WTC11 (cell line): ENCODE measurements around the gene SLC15A4.

ENCODE experiments used
- ATF1 ChIP-seq: sonication (generic); formaldehyde crosslinking; IDR thresholded peaks from 2 replicates; pipeline ENCODE4 v1.8.1; 2023; ENCODE audit warnings: mild to moderate bottlenecking, moderate library complexity, missing genetic modification reagents
- CTCF ChIP-seq: fragments of 200-600 bp; IDR thresholded peaks from 2 replicates; pipeline ENCODE4 v1.8.0; 2022; ENCODE audit warnings: antibody characterized with exemption
- ELF4 ChIP-seq: sonication (generic); formaldehyde crosslinking; IDR thresholded peaks from 2 replicates; pipeline ENCODE4 v1.8.1; 2022; ENCODE audit warnings: low read depth, mild to moderate bottlenecking, moderate library complexity, missing genetic modification reagents
- ESRRA ChIP-seq: sonication (generic); formaldehyde crosslinking; IDR thresholded peaks from 2 replicates; pipeline ENCODE4 v1.8.1; 2022; ENCODE audit warnings: mild to moderate bottlenecking, missing genetic modification reagents, borderline replicate concordance
- FOXJ3 ChIP-seq: sonication (generic); formaldehyde crosslinking; IDR thresholded peaks from 2 replicates; pipeline ENCODE4 v1.9.0; 2021; ENCODE audit warnings: missing genetic modification reagents, mild to moderate bottlenecking, borderline replicate concordance
- JUN ChIP-seq: sonication (generic); formaldehyde crosslinking; IDR thresholded peaks from 2 replicates; pipeline ENCODE4 v1.8.0; 2023; ENCODE audit warnings: mild to moderate bottlenecking, missing genetic modification reagents
- SP1 ChIP-seq: sonication (generic); formaldehyde crosslinking; conservative IDR thresholded peaks from 2 replicates; pipeline ENCODE4 v1.8.1; 2022; ENCODE audit warnings: missing genetic modification reagents
- ZNF121 ChIP-seq: sonication (generic); formaldehyde crosslinking; IDR thresholded peaks from 2 replicates; pipeline ENCODE4 v1.8.0; 2023; ENCODE audit warnings: missing genetic modification reagents
- ZNF263 ChIP-seq: sonication (generic); formaldehyde crosslinking; IDR thresholded peaks from 2 replicates; pipeline ENCODE4 v1.8.1; 2022; ENCODE audit warnings: low read depth, mild to moderate bottlenecking, moderate library complexity, missing genetic modification reagents
- ZNF423 ChIP-seq: fragments of 250-450 bp; sonication (Bioruptor Pico); IDR thresholded peaks from 2 replicates; pipeline ENCODE4 v2.1.2; 2022; ENCODE audit warnings: mild to moderate bottlenecking, moderate library complexity
- TF ChIP-seq, protein P1 (sequence below): sonication (generic); formaldehyde crosslinking; conservative IDR thresholded peaks from 2 replicates; pipeline ENCODE4 v1.8.1; 2023; ENCODE audit warnings: mild to moderate bottlenecking, low read depth, missing genetic modification reagents, moderate library complexity
- TF ChIP-seq, protein P2 (sequence below): sonication (generic); formaldehyde crosslinking; IDR thresholded peaks from 2 replicates; pipeline ENCODE4 v1.8.0; 2022; ENCODE audit warnings: mild to moderate bottlenecking, missing genetic modification reagents
- TF ChIP-seq, protein P3 (sequence below): sonication (generic); formaldehyde crosslinking; IDR thresholded peaks from 2 replicates; pipeline ENCODE4 v1.8.0; 2022; ENCODE audit warnings: mild to moderate bottlenecking, missing genetic modification reagents

DNA sequence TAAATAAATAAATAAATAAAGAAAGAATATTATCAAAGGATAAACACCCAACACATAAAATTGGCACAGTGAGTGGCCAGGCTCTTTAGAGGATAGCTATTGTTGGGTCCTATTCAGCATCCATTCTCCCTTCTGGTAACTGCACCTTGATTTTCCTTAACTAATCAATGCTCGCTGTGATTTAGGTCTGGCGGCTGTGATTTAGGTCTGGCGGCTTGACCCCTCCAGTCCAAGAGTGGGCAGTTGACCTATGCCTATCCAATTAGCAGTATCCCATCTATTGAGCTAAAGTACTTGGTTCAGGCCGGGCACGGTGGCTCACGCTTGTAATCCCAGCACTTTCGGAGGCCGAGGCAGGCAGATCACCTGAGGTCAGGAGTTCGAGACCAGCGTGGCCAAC, 9.7 kb upstream of the SLC15A4 start:
- TF ChIP-seq CTCF (no peak), ZNF121 (CRISPR knock-in tag) (no peak), ZNF263 (CRISPR knock-in tag) (no peak), SP1 (CRISPR knock-in tag) (no peak), ATF1 (CRISPR knock-in tag) (no peak), FOXJ3 (CRISPR knock-in tag) (no peak), ZNF423 (CRISPR knock-in tag) (no peak), ELF4 (no peak), JUN (CRISPR knock-in tag) (no peak), ESRRA (CRISPR knock-in tag) (no peak)
- TF ChIP-seq, protein P1, sequence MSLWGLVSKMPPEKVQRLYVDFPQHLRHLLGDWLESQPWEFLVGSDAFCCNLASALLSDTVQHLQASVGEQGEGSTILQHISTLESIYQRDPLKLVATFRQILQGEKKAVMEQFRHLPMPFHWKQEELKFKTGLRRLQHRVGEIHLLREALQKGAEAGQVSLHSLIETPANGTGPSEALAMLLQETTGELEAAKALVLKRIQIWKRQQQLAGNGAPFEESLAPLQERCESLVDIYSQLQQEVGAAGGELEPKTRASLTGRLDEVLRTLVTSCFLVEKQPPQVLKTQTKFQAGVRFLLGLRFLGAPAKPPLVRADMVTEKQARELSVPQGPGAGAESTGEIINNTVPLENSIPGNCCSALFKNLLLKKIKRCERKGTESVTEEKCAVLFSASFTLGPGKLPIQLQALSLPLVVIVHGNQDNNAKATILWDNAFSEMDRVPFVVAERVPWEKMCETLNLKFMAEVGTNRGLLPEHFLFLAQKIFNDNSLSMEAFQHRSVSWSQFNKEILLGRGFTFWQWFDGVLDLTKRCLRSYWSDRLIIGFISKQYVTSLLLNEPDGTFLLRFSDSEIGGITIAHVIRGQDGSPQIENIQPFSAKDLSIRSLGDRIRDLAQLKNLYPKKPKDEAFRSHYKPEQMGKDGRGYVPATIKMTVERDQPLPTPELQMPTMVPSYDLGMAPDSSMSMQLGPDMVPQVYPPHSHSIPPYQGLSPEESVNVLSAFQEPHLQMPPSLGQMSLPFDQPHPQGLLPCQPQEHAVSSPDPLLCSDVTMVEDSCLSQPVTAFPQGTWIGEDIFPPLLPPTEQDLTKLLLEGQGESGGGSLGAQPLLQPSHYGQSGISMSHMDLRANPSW (CRISPR knock-in tag): no peak
- TF ChIP-seq, protein P2, sequence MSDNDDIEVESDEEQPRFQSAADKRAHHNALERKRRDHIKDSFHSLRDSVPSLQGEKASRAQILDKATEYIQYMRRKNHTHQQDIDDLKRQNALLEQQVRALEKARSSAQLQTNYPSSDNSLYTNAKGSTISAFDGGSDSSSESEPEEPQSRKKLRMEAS (CRISPR knock-in tag): no peak
- TF ChIP-seq, protein P3, sequence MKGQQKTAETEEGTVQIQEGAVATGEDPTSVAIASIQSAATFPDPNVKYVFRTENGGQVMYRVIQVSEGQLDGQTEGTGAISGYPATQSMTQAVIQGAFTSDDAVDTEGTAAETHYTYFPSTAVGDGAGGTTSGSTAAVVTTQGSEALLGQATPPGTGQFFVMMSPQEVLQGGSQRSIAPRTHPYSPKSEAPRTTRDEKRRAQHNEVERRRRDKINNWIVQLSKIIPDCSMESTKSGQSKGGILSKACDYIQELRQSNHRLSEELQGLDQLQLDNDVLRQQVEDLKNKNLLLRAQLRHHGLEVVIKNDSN: no peak
